Upper lobe of left lung (tissue), 6 donors: ENCODE data around the gene CD96. TPM values are rescaled to one million over a fixed set of nuclear protein-coding genes. Genes with fewer than 3 reads are reported as not detected.

Experiments
- ATAC-seq, 2 donors: fragments of 200-7000 bp; cut with Tn5 transposase; one replicate each; pipeline ENCODE4 v1.9.1; 2022; ENCODE audit warnings: mild to moderate bottlenecking in 2 of 2, moderate library complexity in 2 of 2; ENCODE audit not compliant: low FRiP score in 2 of 2
- DNase-seq, 2 donors: peaks; one replicate each; pipeline ENCODE4 v3.0.0-alpha.2; 2019 to 2020
- H3K27ac ChIP-seq, 4 donors: fragments of 200-600 bp; sonication (generic); one replicate each; pipeline ENCODE4 v1.5.1; 2016 to 2019
- H3K27me3 ChIP-seq, 4 donors: fragments of 200-600 bp; sonication (generic); one replicate each; pipeline ENCODE4 v1.5.1; 2017 to 2019
- H3K36me3 ChIP-seq, 4 donors: fragments of 200-600 bp; sonication (generic); one replicate each; pipeline ENCODE4 v1.5.1; 2016 to 2019
- H3K4me1 ChIP-seq, 4 donors: fragments of 200-600 bp; sonication (generic); one replicate each; pipeline ENCODE4 v1.5.1; 2018 to 2019
- H3K4me3 ChIP-seq, 4 donors: fragments of 200-600 bp; sonication (generic); one replicate each; pipeline ENCODE4 v1.5.1; 2017 to 2019; ENCODE audit warnings: mild to moderate bottlenecking in 2 of 4, moderate library complexity in 1 of 4
- H3K9me3 ChIP-seq, 4 donors: fragments of 200-600 bp; sonication (generic); one replicate each; pipeline ENCODE4 v1.5.1; 2018 to 2019
- EP300 ChIP-seq, 4 donors: sonication (generic); formaldehyde crosslinking; IDR thresholded peaks; one replicate each; pipeline ENCODE4 v1.5.1; 2017; ENCODE audit warnings: antibody characterized with exemption in 4 of 4, control low read depth in 2 of 4
- POLR2A ChIP-seq, 4 donors: fragments of 450-650 bp; IDR thresholded peaks; one replicate each; pipeline ENCODE4 v1.5.1; 2016 to 2017; ENCODE audit warnings: antibody characterized with exemption in 4 of 4, mild to moderate bottlenecking in 2 of 4
- POLR2AphosphoS5 ChIP-seq, 2 donors: sonication (generic); formaldehyde crosslinking; IDR thresholded peaks; one replicate each; pipeline ENCODE4 v1.5.1; 2017; ENCODE audit warnings: antibody characterized with exemption in 2 of 2
- WGBS, 2 donors: methylation state at CpG; one replicate each; pipeline ENCODE4 v1.1.5; 2017 to 2018; 5-methylcytosine and 5-hydroxymethylcytosine counted together
- total RNA-seq, 6 donors: library from RNA; depleted of rRNA in 4 of 6; stranded (reverse); fragments of >200 nt in 4 of 6; gene quantifications; one replicate each; pipeline versions ENCODE4 v1.1.0 to v1.2.1, GENCODE V29; 2016 to 2021
- TF ChIP-seq, protein P1 (sequence below), 6 experiments: fragments of 450-650 bp in 4 of 6; fragments of 200-600 bp in 2 of 6; sonication (generic) in 2 of 6; IDR thresholded peaks; one replicate each; pipeline ENCODE4 v1.5.1; 2016 to 2019; ENCODE audit warnings: antibody characterized with exemption in 6 of 6
- donor health status: DM: no; HTN: no; CAD: no; lungs with moderate emphysema.
- donor health status: DM: no; HTN: yes; CAD: no; lungs with severe emphysema.

CD96 gene
- total RNA-seq, 6 donors from 2014 or later, result 2.4 to 18.2 (median 4.4) TPM

DNA sequence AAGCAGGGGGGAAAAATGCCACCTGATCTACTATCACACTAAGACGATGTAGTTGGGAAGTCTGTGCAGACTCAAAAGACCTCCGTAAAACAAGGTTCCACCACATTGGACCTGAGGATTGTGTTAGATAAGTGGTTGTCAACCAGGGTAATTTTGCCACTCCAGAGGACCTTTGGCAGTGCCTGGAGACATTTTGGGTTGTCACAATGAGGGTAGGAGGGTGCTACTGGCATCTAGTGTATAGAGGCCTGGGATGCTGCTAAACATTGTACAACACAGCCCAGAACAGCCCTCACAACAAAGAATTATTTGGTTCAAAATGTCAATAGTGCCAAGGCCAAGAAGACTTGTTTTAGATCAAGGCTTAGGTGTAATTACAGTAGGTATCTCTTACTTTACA lies 67.7 kb downstream of the CD96 start:
- Histone ChIP-seq H3K27me3 (no peaks in the 10 kb centered on the region), H3K9me3 (no peaks in the 10 kb centered on the region), H3K4me1 (no peaks in the 10 kb centered on the region), H3K4me3 (no peak overlapping the region), H3K36me3 (no peaks in the 10 kb centered on the region), H3K27ac (no peak overlapping the region)
- ATAC-seq (peak in 1 of 2 donors; percentile 59), DNase-seq (no peak)
- WGBS, 2 donors, result 89% methylated on average over 2 of the region's 2 CpGs
- TF ChIP-seq POLR2AphosphoS5 (IDR thresholded peaks at IDR 0.05), result no peak

DNA sequence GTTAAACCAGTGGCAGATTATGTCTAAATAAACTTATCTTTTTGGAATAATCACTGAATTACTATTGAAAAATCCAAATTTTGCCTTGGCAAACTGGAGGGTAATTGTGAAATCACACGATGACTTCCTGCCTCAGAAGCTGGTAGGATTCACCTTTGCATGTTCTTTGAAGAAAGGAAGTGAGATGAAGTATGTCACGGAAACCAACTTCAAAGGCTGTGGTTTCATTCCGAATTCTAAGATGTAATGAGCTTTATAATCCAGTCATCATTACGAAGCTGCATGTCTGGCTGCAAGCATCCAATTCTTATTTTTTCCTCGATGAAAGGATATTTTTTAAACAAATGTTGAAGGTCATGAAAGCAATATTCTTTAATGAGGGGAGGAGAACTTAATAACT lies 68.2 kb downstream of the CD96 start:
- ATAC-seq (no peak), DNase-seq (no peak)
- H3K4me3 ChIP-seq, result no peak overlapping the region
- no peaks in the 10 kb centered on the region for H3K27me3 ChIP-seq
- H3K27ac ChIP-seq, result peak overlapping the region in 1 of 4 donors; percentile 42
- H3K9me3 ChIP-seq, result no peaks in the 10 kb centered on the region
- 36 to 54% methylated on average over 5 of the region's 5 CpGs for WGBS, 2 donors
- TF ChIP-seq EP300 (IDR thresholded peaks at IDR 0.05), result no peak
- TF ChIP-seq, protein P1, sequence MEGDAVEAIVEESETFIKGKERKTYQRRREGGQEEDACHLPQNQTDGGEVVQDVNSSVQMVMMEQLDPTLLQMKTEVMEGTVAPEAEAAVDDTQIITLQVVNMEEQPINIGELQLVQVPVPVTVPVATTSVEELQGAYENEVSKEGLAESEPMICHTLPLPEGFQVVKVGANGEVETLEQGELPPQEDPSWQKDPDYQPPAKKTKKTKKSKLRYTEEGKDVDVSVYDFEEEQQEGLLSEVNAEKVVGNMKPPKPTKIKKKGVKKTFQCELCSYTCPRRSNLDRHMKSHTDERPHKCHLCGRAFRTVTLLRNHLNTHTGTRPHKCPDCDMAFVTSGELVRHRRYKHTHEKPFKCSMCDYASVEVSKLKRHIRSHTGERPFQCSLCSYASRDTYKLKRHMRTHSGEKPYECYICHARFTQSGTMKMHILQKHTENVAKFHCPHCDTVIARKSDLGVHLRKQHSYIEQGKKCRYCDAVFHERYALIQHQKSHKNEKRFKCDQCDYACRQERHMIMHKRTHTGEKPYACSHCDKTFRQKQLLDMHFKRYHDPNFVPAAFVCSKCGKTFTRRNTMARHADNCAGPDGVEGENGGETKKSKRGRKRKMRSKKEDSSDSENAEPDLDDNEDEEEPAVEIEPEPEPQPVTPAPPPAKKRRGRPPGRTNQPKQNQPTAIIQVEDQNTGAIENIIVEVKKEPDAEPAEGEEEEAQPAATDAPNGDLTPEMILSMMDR (IDR thresholded peaks at IDR 0.05), result no peak
- no peak for TF ChIP-seq POLR2AphosphoS5 (IDR thresholded peaks at IDR 0.05)
- peak in 1 of 4 donors; percentile 9 for TF ChIP-seq POLR2A (IDR thresholded peaks at IDR 0.05)
- H3K4me1 ChIP-seq, result no peaks in the 10 kb centered on the region
- no peaks in the 10 kb centered on the region for H3K36me3 ChIP-seq

DNA sequence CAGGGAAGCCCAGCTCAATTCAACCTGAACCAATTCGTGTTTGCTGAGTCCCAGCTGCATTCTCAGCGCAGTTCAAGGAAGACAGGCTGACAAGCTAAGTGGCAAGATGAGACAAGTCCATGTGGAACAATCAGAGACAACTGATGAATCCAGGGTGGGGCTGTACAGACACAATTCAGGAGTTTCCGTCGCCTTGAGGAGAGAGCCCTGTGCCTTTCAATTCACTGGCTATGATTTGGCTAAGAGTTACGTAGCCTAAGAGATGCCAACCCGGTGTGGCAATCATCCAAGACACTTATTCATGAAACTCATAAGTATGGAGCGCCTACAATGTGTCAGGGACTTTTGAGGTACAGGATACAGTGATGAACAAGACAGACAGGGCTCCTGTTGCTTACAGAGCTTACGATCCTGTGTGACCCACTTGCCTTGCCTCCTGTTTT lies 68.6 kb downstream of the CD96 start:
- peak overlapping the region in 1 of 4 donors; percentile 42 for H3K27ac ChIP-seq
- 76 to 84% methylated on average over 6 to 8 of the region's 8 CpGs for WGBS, 2 donors
- TF ChIP-seq EP300 (IDR thresholded peaks at IDR 0.05) (no peak), POLR2AphosphoS5 (IDR thresholded peaks at IDR 0.05) (no peak), POLR2A (IDR thresholded peaks at IDR 0.05) (no peak)
- TF ChIP-seq, protein P1 (IDR thresholded peaks at IDR 0.05), result no peak
- no peak overlapping the region for H3K4me3 ChIP-seq
- no peaks in the 10 kb centered on the region for H3K9me3 ChIP-seq
- ATAC-seq, result no peak
- H3K4me1 ChIP-seq, result no peaks in the 10 kb centered on the region
- no peaks in the 10 kb centered on the region for H3K36me3 ChIP-seq
- no peaks in the 10 kb centered on the region for H3K27me3 ChIP-seq
- no peak for DNase-seq

DNA sequence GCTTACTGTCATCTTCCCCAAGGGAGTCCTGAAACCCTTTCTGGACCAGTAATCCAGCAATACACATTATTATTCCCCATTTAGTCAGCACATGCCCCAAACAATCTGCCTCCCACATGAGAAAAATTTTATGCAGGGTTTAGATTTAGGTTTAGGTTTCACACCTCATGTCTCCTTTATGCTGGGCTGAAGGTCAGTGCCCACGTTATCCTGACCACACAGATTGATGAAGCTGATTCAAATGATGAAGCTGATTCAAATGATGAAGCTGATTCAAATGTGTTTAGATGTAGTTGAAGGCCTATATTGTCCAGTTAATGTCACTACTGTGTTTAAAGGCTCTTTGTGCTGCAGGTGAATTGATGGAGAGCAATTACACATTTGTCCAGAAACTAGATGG lies 71.3 kb downstream of the CD96 start:
- H3K4me1 ChIP-seq, result no peaks in the 10 kb centered on the region
- H3K4me3 ChIP-seq, result no peak overlapping the region
- H3K27me3 ChIP-seq, result no peaks in the 10 kb centered on the region
- no peak for ATAC-seq
- DNase-seq, result no peak
- WGBS, 2 donors, result 65 to 83% methylated on average over 1 of the region's 1 CpG
- no peak overlapping the region for H3K27ac ChIP-seq
- H3K9me3 ChIP-seq, result no peaks in the 10 kb centered on the region
- no peaks in the 10 kb centered on the region for H3K36me3 ChIP-seq
- TF ChIP-seq EP300 (IDR thresholded peaks at IDR 0.05) (no peak), POLR2A (IDR thresholded peaks at IDR 0.05) (no peak), POLR2AphosphoS5 (IDR thresholded peaks at IDR 0.05) (no peak)
- TF ChIP-seq, protein P1 (IDR thresholded peaks at IDR 0.05), result no peak

DNA sequence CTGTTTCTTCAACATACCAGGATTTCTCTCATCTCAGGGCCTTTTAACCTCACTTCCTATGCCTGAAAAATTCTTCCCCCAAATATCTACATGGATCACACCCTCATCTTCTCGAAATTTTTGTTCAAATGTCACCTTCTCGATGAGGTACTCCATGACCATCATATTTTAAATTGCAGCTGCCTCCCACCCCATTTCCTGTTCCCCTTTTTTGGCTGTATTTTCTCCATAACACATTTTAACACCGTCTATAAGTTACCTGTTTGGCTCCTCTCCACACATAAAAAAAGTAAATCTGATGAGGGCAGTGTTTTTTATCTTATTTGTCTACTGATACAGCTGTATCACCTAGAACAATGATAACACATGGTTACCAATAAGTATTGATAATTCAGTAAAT lies 73.9 kb downstream of the CD96 start:
- WGBS, 2 donors, result 43 to 46% methylated on average over 3 of the region's 3 CpGs
- Histone ChIP-seq H3K36me3 (no peaks in the 10 kb centered on the region), H3K27ac (no peak overlapping the region), H3K9me3 (no peaks in the 10 kb centered on the region), H3K27me3 (no peaks in the 10 kb centered on the region), H3K4me1 (no peaks in the 10 kb centered on the region), H3K4me3 (no peak overlapping the region)
- ATAC-seq, result no peak
- TF ChIP-seq EP300 (IDR thresholded peaks at IDR 0.05) (no peak), POLR2AphosphoS5 (IDR thresholded peaks at IDR 0.05) (no peak), POLR2A (IDR thresholded peaks at IDR 0.05) (no peak)
- TF ChIP-seq, protein P1 (IDR thresholded peaks at IDR 0.05), result no peak
- DNase-seq, result no peak
